ENCODE measurements around the gene TYMS. TPM values are rescaled to one million over a fixed set of nuclear protein-coding genes. Genes with fewer than 3 reads are reported as not detected.

The TYMS gene
- total RNA-seq, 2 experiments from 2014 or later, result 90.7 to 196 TPM

DNA sequence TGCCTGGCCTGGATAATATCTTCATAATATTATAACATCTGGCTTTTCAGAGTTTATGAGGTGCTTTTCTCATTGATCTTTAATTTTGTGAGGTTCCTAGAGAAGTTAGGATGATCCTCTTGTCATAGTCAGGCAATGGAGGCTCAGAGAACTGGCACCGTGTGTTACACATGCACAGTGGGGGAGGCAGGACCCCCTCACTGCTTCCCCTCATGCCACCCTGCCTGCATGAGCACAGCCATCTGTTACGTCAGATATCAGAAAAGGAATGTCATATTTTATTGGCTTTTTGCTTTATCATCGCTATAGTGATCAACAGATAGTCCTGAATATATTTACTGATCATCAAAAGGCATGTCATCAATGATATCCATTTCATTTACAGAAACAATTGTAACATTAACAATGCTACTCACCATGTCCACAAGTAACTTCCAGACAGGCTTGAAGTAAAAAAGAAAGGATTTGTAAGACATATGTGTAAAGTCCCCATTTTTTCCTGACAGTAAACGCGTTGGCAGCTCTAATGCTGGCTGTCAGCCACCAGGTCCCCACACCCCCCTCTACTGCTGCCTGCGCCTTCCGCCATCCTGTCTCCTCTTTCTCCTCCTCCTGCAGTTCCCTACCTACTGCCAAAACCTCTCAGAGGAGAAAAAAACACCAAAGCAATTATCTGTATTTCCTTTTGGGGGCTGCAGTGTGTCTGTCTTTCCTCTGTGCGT is 36.2 kb downstream of the TYMS start:
- Histone ChIP-seq H3K79me2 (ENCODE audit: insufficient read depth, low read depth, low read length) (no peaks in the 10 kb centered on the region), H3K4me1 (ENCODE audit: insufficient read depth, low read length, poor library complexity, severe bottlenecking) (no peaks in the 10 kb centered on the region), H4K20me1 (ENCODE audit: insufficient read depth, low read length) (no peaks in the 10 kb centered on the region), H3K36me3 (ENCODE audit: insufficient read depth, low read length) (no peaks in the 10 kb centered on the region; the same call in none of the 2 replicates), H3K9me2 (ENCODE audit: insufficient read depth, low read length) (no peaks in the 10 kb centered on the region), H2AFZ (ENCODE audit: low read length) (no peak overlapping the region), H3K4me2 (ENCODE audit: low read length) (no peak overlapping the region), H3K4me3 (ENCODE audit: low read depth, low read length, poor library complexity, severe bottlenecking) (no peak overlapping the region), H3K27ac (ENCODE audit: low read depth, low read length, poor library complexity, severe bottlenecking) (no peak overlapping the region), H3K9me3 (ENCODE audit: low read length) (no peaks in the 10 kb centered on the region)
- no TSS peak for BruUV-seq (replicated peaks)
- ChIA-PET CTCF (ENCODE audit: unreplicated experiment) (no interaction called here), POLR2A (interaction anchor here (0.6 to 0.9 kb wide), 2 partner anchors 10 to 14 kb away, joined by 3 read pairs; no protein-coding TSS in a partner anchor)
- DNase-seq (ENCODE audit: low spot score), result no peak
- intact Hi-C loops (cut with micrococcal nuclease; ENCODE audit: unreplicated experiment), result no loop called here
- TF ChIP-seq, protein P1, sequence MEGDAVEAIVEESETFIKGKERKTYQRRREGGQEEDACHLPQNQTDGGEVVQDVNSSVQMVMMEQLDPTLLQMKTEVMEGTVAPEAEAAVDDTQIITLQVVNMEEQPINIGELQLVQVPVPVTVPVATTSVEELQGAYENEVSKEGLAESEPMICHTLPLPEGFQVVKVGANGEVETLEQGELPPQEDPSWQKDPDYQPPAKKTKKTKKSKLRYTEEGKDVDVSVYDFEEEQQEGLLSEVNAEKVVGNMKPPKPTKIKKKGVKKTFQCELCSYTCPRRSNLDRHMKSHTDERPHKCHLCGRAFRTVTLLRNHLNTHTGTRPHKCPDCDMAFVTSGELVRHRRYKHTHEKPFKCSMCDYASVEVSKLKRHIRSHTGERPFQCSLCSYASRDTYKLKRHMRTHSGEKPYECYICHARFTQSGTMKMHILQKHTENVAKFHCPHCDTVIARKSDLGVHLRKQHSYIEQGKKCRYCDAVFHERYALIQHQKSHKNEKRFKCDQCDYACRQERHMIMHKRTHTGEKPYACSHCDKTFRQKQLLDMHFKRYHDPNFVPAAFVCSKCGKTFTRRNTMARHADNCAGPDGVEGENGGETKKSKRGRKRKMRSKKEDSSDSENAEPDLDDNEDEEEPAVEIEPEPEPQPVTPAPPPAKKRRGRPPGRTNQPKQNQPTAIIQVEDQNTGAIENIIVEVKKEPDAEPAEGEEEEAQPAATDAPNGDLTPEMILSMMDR (conservative IDR thresholded peaks at IDR 0.05; ENCODE audit: low read length), result no peak
- no peak for TF ChIP-seq EZH2phosphoT487 (IDR thresholded peaks at IDR 0.05; ENCODE audit: borderline replicate concordance, low read depth, low read length)

GRCh38 chr18:697012-697411 is 39.6 kb downstream of the TYMS start:
- intact Hi-C loops (cut with micrococcal nuclease; ENCODE audit: unreplicated experiment), result no loop called here
- H3K9me2 ChIP-seq (ENCODE audit: insufficient read depth, low read length), result no peaks in the 10 kb centered on the region
- no TSS peak for BruUV-seq (replicated peaks)
- TF ChIP-seq, protein P1 (conservative IDR thresholded peaks at IDR 0.05; ENCODE audit: low read length), result no peak
- no peak for TF ChIP-seq EZH2phosphoT487 (IDR thresholded peaks at IDR 0.05; ENCODE audit: borderline replicate concordance, low read depth, low read length)
- peaks cover 5% of the 10 kb centered on the region for H3K36me3 ChIP-seq (ENCODE audit: insufficient read depth, low read length)
- no peak overlapping the region for H3K27ac ChIP-seq (ENCODE audit: low read depth, low read length, poor library complexity, severe bottlenecking)
- H3K4me3 ChIP-seq (ENCODE audit: low read depth, low read length, poor library complexity, severe bottlenecking), result no peak overlapping the region
- no peaks in the 10 kb centered on the region for H3K4me1 ChIP-seq (ENCODE audit: insufficient read depth, low read length, poor library complexity, severe bottlenecking)
- no peaks in the 10 kb centered on the region for H3K9me3 ChIP-seq (ENCODE audit: low read length)
- H3K79me2 ChIP-seq (ENCODE audit: insufficient read depth, low read depth, low read length), result no peaks in the 10 kb centered on the region
- H4K20me1 ChIP-seq (ENCODE audit: insufficient read depth, low read length), result no peaks in the 10 kb centered on the region
- no peak overlapping the region for H2AFZ ChIP-seq (ENCODE audit: low read length)
- H3K4me2 ChIP-seq (ENCODE audit: low read length), result no peak overlapping the region
- ChIA-PET CTCF (ENCODE audit: unreplicated experiment) (no interaction called here), POLR2A (interaction anchor here (0.5 kb wide), 2 partner anchors 54 to 87 kb away, joined by 3 to 5 read pairs; no protein-coding TSS in a partner anchor)
- DNase-seq (ENCODE audit: low spot score), result no peak

GRCh38 chr18:697800-698199 is 40.3 kb downstream of the TYMS start:
- no TSS peak for BruUV-seq (replicated peaks)
- Histone ChIP-seq H3K9me3 (ENCODE audit: low read length) (no peaks in the 10 kb centered on the region), H3K4me1 (ENCODE audit: insufficient read depth, low read length, poor library complexity, severe bottlenecking) (no peaks in the 10 kb centered on the region), H4K20me1 (ENCODE audit: insufficient read depth, low read length) (no peaks in the 10 kb centered on the region), H3K9me2 (ENCODE audit: insufficient read depth, low read length) (no peaks in the 10 kb centered on the region), H3K4me3 (ENCODE audit: low read depth, low read length, poor library complexity, severe bottlenecking) (no peak overlapping the region), H3K79me2 (ENCODE audit: insufficient read depth, low read depth, low read length) (no peaks in the 10 kb centered on the region), H3K36me3 (ENCODE audit: insufficient read depth, low read length) (peaks cover 5% of the 10 kb centered on the region), H3K4me2 (ENCODE audit: low read length) (no peak overlapping the region), H2AFZ (ENCODE audit: low read length) (no peak overlapping the region), H3K27ac (ENCODE audit: low read depth, low read length, poor library complexity, severe bottlenecking) (no peak overlapping the region)
- ChIA-PET CTCF (ENCODE audit: unreplicated experiment) (no interaction called here), POLR2A (no interaction called here)
- DNase-seq (ENCODE audit: low spot score), result no peak
- intact Hi-C loops (cut with micrococcal nuclease; ENCODE audit: unreplicated experiment), result no loop called here
- TF ChIP-seq, protein P1 (conservative IDR thresholded peaks at IDR 0.05; ENCODE audit: low read length), result no peak
- TF ChIP-seq EZH2phosphoT487 (IDR thresholded peaks at IDR 0.05; ENCODE audit: borderline replicate concordance, low read depth, low read length), result no peak

Data from OCI-LY7 (cell line).